Activated naive CD4-positive, alpha-beta T cell treated with anti-CD3 and anti-CD28 coated beads for 36 hours (primary cell): ENCODE measurements around the gene KRT83. TPM values are rescaled to one million over a fixed set of nuclear protein-coding genes. Genes with fewer than 3 reads are reported as not detected.
"Not testable (repeated sequence)": the region's sequence is repeated elsewhere in the genome, so short reads cannot be mapped to it uniquely, and the experiment has no call there.

Experiments
- CTCF ChIA-PET: fragments of 350-600 bp; sonication (Branson Sonifier 250); formaldehyde crosslinking; loops from one replicate; lab custom pipeline; 2021; ENCODE audit warnings: antibody characterized with exemption; lab: Charles Lee
- DNase-seq: peaks from one replicate; pipeline ENCODE4 v3.0.0-alpha.2; 2020
- H3K27ac Mint-ChIP-seq: one replicate; pipeline ENCODE4 v1.8.0; 2021; ENCODE audit warnings: mild to moderate bottlenecking, mixed read lengths
- H3K27me3 Mint-ChIP-seq: one replicate; pipeline ENCODE4 v1.8.0; 2021; ENCODE audit warnings: low read depth, mixed read lengths
- H3K36me3 Mint-ChIP-seq: one replicate; pipeline ENCODE4 v1.8.0; 2021; ENCODE audit warnings: low read depth, mixed read lengths
- H3K4me1 Mint-ChIP-seq: one replicate; pipeline ENCODE4 v1.8.0; 2021; ENCODE audit warnings: low read depth, mixed read lengths
- H3K4me3 Mint-ChIP-seq: one replicate; pipeline ENCODE4 v1.8.0; 2021; ENCODE audit warnings: mild to moderate bottlenecking, moderate library complexity, mixed read lengths
- H3K9me3 Mint-ChIP-seq: one replicate; pipeline ENCODE4 v1.8.0; 2021; ENCODE audit warnings: mixed read lengths
- intact Hi-C: fragments of 100-400 bp; cut with micrococcal nuclease; formaldehyde crosslinking; loops from one replicate; pipeline ENCODE4 v1.15.1; 2023
- total RNA-seq, 2 experiments: library from RNA; stranded (reverse); gene quantifications; one replicate each; pipeline ENCODE4 v1.2.3, GENCODE V29; 2021

Gene KRT83
- total RNA-seq, 2 experiments from 2014 or later: not detected

DNA sequence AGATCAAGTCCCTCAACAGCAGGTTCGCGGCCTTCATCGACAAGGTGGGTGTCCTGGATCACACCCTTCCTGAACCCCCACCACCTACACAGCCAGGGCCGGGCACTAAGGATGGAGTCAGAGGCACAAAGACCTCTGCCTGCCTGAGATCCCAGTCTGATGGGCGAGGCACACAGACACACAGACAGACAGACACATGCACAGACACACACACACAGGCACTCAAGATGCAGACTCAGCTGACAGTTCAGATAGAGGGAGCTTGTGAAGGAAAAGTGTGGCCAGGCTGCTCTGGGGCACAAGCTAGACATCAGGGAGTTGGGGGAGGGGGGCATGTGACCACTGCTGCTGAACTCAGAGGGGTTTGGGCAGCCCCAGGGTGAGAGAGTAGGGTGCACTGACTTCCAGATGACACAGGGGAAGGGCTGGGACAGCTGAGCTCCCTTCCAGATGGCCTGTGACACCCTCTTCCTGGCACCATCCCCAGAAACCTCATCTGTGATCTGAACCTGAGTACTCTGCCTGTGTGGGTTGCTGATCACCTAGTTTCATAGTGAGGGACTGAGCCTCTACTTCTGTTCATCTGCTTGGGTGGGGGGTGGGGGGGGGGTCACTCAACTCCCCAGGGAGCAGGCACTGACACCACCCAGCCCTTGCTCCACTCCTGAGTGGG, 18.8 kb downstream of the KRT83 start:
- intact Hi-C loops, H3K36me3 Mint-ChIP-seq, H3K4me3 Mint-ChIP-seq, CTCF ChIA-PET, H3K9me3 Mint-ChIP-seq, H3K4me1 Mint-ChIP-seq, H3K27ac Mint-ChIP-seq, DNase-seq: not testable (repeated sequence)
- peaks cover 11% of the 10 kb centered on the region for H3K27me3 Mint-ChIP-seq

DNA sequence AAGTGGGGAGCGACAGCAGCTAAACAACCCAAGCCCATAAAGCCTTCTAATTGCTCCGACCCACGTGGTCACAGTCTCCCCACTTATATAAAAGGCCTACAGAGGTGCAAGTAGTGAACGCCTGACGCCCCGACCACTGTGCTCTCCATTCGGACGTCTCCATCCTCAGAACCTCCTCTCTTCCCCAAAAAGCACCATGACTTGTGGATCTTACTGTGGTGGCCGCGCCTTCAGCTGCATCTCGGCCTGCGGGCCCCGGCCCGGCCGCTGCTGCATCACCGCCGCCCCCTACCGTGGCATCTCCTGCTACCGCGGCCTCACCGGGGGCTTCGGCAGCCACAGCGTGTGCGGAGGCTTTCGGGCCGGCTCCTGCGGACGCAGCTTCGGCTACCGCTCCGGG, 19.5 kb downstream of the KRT83 start:
- H3K27me3 Mint-ChIP-seq, H3K9me3 Mint-ChIP-seq, H3K4me3 Mint-ChIP-seq, H3K4me1 Mint-ChIP-seq, intact Hi-C loops, H3K36me3 Mint-ChIP-seq, CTCF ChIA-PET, DNase-seq, H3K27ac Mint-ChIP-seq: not testable (repeated sequence)

DNA sequence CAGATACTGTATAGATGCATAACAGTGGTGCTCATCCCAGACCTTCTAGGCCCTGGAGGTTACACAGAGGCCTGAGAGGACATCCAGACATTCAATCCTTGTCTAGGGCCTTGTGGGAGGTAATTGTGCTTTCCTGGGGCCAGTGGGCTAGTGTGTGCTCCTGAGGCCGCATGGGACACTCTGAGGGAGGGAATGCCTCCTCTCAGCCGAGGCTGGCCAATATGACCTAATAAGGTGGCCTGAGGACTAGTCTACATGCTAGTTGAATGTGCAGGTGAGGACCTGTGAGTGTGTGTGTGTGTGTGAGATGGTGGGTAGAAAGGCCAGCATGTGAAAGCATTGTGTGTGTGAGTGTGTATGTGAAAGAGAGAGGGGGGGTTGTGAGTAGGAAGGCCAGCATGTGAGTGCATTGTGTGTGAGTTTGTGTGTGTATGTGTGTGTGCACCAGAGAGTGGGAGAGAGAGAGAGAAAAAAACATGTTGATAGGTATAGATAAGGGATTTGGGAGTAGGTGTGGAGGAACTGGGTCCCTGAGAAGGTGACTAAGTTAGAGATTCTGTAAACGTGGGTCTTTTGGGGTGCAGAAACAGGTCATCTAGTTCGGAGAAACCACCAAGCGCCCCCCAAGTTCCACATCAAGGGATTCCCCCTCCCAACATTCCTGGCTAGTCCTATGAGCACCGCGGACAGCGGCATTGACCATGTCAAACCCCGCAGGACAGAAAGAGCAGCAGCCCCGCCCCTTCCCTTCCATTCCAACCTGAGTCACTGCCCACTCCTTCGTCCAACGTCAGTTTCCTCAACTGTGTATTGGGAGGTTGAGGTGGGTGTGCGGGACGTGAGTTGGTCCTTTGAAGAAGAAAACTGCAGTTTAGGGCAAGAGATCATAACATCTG, 20.2 kb downstream of the KRT83 start:
- Mint-ChIP-seq H3K9me3 (no peaks in the 10 kb centered on the region), H3K27me3 (peaks cover under 1% of the 10 kb centered on the region), H3K4me1 (peaks cover 8% of the 10 kb centered on the region), H3K27ac (no peak overlapping the region), H3K4me3 (no peak overlapping the region), H3K36me3 (no peaks in the 10 kb centered on the region)
- CTCF ChIA-PET: no interaction called here
- intact Hi-C loops: no loop called here
- no peak for DNase-seq

DNA sequence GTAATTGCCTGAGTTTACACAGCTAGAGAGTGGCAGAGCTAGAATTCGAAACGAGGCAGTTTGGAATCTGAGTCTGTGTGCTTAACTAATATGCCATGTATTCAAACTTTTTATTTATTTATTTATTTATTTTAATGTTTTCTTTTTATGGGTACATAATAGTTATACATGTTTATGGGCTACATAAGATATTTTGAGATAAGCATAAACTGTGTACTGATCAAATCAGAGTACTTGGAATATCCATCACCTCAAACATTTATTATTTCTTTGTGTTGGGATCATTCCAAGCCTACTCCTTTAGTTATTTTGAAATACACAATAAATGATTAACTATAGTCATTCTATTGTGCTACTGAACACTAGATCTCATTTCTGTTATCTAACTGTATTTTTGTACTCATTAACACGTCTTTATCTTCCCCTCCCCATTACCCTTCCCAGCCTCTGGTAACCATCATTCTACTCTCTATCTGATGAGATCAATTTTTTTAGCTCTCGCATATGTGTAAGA, 22.5 kb downstream of the KRT83 start:
- Mint-ChIP-seq H3K4me1 (no peaks in the 10 kb centered on the region), H3K4me3 (no peak overlapping the region), H3K9me3 (no peaks in the 10 kb centered on the region), H3K27ac (no peak overlapping the region), H3K27me3 (peaks cover 2% of the 10 kb centered on the region), H3K36me3 (no peaks in the 10 kb centered on the region)
- CTCF ChIA-PET: no interaction called here
- no peak for DNase-seq
- intact Hi-C loops: no loop called here

DNA sequence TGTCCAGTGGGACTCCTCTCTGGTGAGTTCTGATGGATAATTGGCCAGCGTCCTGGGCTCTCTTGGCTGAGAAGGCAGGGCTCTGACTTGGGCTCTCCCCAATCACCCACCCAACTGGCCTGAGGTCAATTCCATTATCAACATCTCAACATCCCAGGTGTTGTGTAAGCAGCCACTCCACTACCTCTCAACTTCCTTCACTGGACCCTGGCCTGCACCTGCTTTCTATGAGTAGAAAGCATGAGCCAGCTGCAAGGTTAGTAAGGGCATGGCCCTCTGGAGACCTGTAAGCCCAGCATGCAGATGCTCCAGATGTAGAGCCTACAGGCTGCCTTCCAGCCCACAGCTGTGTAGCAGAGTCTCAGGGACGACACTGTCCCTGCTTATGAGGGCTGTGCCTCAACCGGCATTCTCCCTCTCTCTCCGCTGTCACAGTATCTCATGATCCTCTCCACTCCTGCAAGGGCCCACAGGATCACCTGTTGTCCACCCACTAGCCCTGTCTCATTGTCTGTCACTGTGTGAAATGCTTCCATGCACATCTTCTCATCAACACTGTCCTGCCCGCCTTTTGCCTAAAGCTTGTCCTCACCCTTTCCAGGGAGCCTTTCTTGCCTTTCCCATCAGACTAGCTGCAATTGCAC, 24.5 kb downstream of the KRT83 start:
- Mint-ChIP-seq H3K27ac (no peak overlapping the region), H3K4me3 (no peak overlapping the region), H3K4me1 (no peaks in the 10 kb centered on the region), H3K36me3 (no peaks in the 10 kb centered on the region), H3K9me3 (no peaks in the 10 kb centered on the region), H3K27me3 (peaks cover 2% of the 10 kb centered on the region)
- no peak for DNase-seq
- intact Hi-C loops: no loop called here
- CTCF ChIA-PET: interaction anchor here (0.9 to 1.2 kb wide), 2 partner anchors 12 to 140 kb away, joined by 4 to 5 read pairs; no protein-coding TSS in a partner anchor

DNA sequence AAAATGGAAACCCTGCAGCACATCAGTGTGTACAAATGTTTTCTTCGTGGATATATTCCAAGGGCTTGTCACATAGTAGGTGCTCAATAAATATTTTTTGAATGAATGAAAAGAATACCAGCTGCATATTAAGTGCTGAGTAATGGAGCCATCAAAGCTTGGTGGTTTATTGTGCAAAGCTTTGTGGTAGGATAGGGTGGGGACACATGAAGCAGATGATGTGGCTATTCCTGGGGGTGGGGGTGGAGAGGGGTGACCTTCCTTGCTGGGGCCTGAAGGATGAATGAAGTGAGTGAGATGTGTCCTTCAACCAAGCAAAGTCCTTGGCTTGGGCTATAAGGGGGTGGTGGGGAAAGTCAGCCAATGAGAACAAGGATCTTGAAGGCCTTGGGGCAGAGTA, 25.5 kb downstream of the KRT83 start:
- Mint-ChIP-seq H3K36me3 (no peaks in the 10 kb centered on the region), H3K4me3 (no peak overlapping the region), H3K27ac (no peak overlapping the region), H3K9me3 (no peaks in the 10 kb centered on the region), H3K4me1 (no peaks in the 10 kb centered on the region), H3K27me3 (peaks cover 2% of the 10 kb centered on the region)
- no peak for DNase-seq
- CTCF ChIA-PET: interaction anchor here (1.3 to 2.1 kb wide), 2 partner anchors 16 to 31 kb away, joined by 4 to 6 read pairs; no protein-coding TSS in a partner anchor
- intact Hi-C loops: no loop called here

DNA sequence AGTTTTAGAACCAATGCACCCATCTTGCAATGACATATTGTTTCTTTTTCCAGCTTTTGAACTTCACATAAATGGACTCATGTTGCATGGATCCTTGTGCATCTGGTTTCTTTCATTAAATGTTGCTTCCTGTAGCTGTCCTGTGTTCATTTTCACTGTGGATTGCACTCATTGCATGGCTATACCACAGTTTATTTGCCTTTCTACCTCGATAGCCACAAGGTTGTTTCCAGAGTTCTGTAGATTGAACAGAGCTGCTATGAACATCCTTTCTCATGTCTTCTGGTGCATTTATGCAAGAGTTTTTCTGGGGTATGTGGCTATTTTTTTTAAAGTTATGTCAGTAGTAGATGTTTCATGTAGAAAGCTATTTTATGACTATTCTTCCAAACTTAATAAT, 26.4 kb downstream of the KRT83 start:
- Mint-ChIP-seq H3K36me3 (no peaks in the 10 kb centered on the region), H3K4me3 (no peak overlapping the region), H3K4me1 (no peaks in the 10 kb centered on the region), H3K9me3 (no peaks in the 10 kb centered on the region), H3K27ac (no peak overlapping the region), H3K27me3 (peaks cover 2% of the 10 kb centered on the region)
- intact Hi-C loops: no loop called here
- CTCF ChIA-PET: interaction anchor here (0.6 to 2.1 kb wide), 3 partner anchors 12 to 32 kb away, joined by 4 to 6 read pairs (median 5); no protein-coding TSS in a partner anchor
- no peak for DNase-seq

DNA sequence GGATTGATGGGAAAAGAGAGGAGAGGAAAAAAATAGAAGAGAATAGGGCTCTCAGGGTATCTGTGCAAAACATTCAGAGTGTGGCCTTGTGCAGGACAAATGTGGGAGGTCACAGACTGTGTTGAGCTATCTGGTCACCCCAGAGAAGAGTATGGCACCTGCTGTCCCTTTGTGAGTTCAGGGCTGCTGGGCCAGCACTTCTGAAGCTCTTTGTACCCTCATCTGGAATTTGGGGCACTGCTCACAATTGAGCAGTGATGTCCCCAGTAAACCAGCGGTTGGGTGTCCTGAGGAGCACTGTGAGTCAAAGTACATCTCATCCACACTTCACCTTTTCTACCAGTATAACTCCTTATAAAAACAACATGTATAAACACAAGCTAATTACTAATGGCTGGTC, 27.3 kb downstream of the KRT83 start:
- H3K27ac Mint-ChIP-seq: no peak overlapping the region
- no peak overlapping the region for H3K4me3 Mint-ChIP-seq
- DNase-seq: no peak
- no peaks in the 10 kb centered on the region for H3K9me3 Mint-ChIP-seq
- no peaks in the 10 kb centered on the region for H3K4me1 Mint-ChIP-seq
- intact Hi-C loops: no loop called here
- CTCF ChIA-PET: interaction anchor here (0.5 to 2.1 kb wide), 3 partner anchors 11 to 24 kb away, joined by 4 to 6 read pairs (median 5); no protein-coding TSS in a partner anchor
- no peaks in the 10 kb centered on the region for H3K36me3 Mint-ChIP-seq
- peaks cover 2% of the 10 kb centered on the region for H3K27me3 Mint-ChIP-seq

DNA sequence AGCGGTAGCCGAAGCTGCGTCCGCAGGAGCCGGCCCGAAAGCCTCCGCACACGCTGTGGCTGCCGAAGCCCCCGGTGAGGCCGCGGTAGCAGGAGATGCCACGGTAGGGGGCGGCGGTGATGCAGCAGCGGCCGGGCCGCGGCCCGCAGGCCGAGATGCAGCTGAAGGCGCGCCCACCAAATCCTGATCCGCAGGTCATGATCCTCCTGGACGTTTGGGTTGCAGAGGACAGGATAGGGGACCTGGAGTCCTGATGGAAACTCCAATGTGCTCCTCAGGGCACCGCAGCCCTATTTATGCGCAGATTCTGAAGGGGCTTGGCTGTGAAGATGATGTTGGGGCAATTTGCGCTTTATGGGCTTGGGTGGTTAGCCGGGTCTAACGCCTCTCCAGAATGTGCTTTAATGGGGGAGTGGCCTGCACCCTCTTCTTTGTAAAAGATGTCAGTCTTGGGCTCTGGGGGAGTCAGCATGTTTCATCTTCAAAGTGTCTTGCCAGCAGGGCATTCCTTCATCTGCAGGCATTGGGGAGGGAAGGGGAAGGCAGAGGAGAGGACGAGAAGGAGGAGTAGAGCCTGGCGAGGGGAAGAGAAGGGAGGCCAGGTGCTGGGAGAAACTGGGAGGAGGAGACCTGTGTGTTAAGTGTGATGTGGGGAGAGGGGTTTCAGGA, 29.8 kb downstream of the KRT83 start, which contains the start of gene KRT81:
KRT81 (minus strand) TSS at position 268 of the 669 bp plus-strand sequence; CDS start at position 199, 69 bp downstream.
- Mint-ChIP-seq H3K9me3 (no peaks in the 10 kb centered on the region), H3K36me3 (no peaks in the 10 kb centered on the region), H3K27me3 (peaks cover 2% of the 10 kb centered on the region), H3K4me3 (no peak within 1 kb of the TSS), H3K4me1 (peaks cover 7% of the 10 kb centered on the region), H3K27ac (no peak within 1 kb of the TSS)
- DNase-seq: no peak
- CTCF ChIA-PET: no interaction called here
- intact Hi-C loops: no loop called here

DNA sequence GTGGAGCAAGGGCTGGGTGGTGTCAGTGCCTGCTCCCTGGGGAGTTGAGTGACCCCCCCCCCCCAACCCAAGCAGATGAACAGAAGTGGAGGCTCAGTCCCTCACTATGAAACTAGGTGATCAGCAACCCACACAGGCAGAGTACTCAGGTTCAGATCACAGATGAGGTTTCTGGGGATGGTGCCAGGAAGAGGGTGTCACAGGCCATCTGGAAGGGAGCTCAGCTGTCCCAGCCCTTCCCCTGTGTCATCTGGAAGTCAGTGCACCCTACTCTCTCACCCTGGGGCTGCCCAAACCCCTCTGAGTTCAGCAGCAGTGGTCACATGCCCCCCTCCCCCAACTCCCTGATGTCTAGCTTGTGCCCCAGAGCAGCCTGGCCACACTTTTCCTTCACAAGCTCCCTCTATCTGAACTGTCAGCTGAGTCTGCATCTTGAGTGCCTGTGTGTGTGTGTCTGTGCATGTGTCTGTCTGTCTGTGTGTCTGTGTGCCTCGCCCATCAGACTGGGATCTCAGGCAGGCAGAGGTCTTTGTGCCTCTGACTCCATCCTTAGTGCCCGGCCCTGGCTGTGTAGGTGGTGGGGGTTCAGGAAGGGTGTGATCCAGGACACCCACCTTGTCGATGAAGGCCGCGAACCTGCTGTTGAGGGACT, 30.6 kb downstream of the KRT83 start:
- H3K36me3 Mint-ChIP-seq, H3K9me3 Mint-ChIP-seq, H3K27me3 Mint-ChIP-seq, intact Hi-C loops, H3K4me1 Mint-ChIP-seq, CTCF ChIA-PET, DNase-seq, H3K4me3 Mint-ChIP-seq, H3K27ac Mint-ChIP-seq: not testable (repeated sequence)
